ENCODE data around the gene GARIN5B. TPM values are rescaled to one million over a fixed set of nuclear protein-coding genes. Genes with fewer than 3 reads are reported as not detected.

GARIN5B gene
- total RNA-seq, 1 experiment from 2014 or later, result 0.13 TPM

- Histone ChIP-seq H3K4me2 (ENCODE audit: insufficient read depth, insufficient read length, low read length) (no peak overlapping the region), H4K8ac (replicated peaks; ENCODE audit: insufficient read length, low read depth, low read length) (no peak overlapping the region), H3K23me2 (ENCODE audit: insufficient read length, low read depth, low read length, poor library complexity, severe bottlenecking) (no peaks in the 10 kb centered on the region), H3K9me3 (ENCODE audit: control insufficient read depth, low read depth, low read length) (no peaks in the 10 kb centered on the region), H3T11ph (ENCODE audit: low read length) (no peak overlapping the region), H3K14ac (ENCODE audit: insufficient read depth, low read length) (no peak overlapping the region), H3K27me3 (ENCODE audit: insufficient read depth, low read length) (no peaks in the 10 kb centered on the region), H2BK15ac (ENCODE audit: low read depth, low read length) (no peak overlapping the region), H2BK120ac (ENCODE audit: low read depth, low read length, poor library complexity, severe bottlenecking) (no peak overlapping the region), H3K56ac (ENCODE audit: insufficient read length, low read depth, low read length) (no peak overlapping the region), H3K27ac (ENCODE audit: insufficient read length, low read depth, low read length) (no peak overlapping the region), H3K23ac (ENCODE audit: insufficient read length, low read depth, low read length) (no peak overlapping the region), H2BK12ac (ENCODE audit: insufficient read length, low read depth, low read length) (no peak overlapping the region), H3K4me1 (ENCODE audit: insufficient read depth, low read length) (peaks cover 3% of the 10 kb centered on the region; the same call in 1 of the 2 replicates), H3K79me1 (ENCODE audit: insufficient read depth, low read depth, low read length, poor library complexity, severe bottlenecking) (no peaks in the 10 kb centered on the region), H2AK5ac (ENCODE audit: insufficient read length, low read length) (no peak overlapping the region), H4K91ac (ENCODE audit: insufficient read length, low read depth, low read length) (no peak overlapping the region), H4K20me1 (ENCODE audit: control insufficient read depth, insufficient read depth, insufficient read length) (no peaks in the 10 kb centered on the region), H2BK5ac (ENCODE audit: insufficient read length, low read length) (no peak overlapping the region), H4K5ac (ENCODE audit: insufficient read length, low read depth, low read length) (no peak overlapping the region), H3K79me2 (ENCODE audit: insufficient read depth, low read length) (no peaks in the 10 kb centered on the region), H3K4ac (ENCODE audit: low read depth, low read length) (no peak overlapping the region), H2BK20ac (ENCODE audit: low read depth, low read length, poor library complexity, severe bottlenecking) (no peak overlapping the region), H3K9ac (ENCODE audit: extremely low read depth, insufficient read length, low read length) (no peak overlapping the region), H2AFZ (ENCODE audit: low read length) (no peak overlapping the region), H3K18ac (ENCODE audit: insufficient read length, low read depth, low read length) (no peak overlapping the region)
- TF ChIP-seq, protein P1, sequence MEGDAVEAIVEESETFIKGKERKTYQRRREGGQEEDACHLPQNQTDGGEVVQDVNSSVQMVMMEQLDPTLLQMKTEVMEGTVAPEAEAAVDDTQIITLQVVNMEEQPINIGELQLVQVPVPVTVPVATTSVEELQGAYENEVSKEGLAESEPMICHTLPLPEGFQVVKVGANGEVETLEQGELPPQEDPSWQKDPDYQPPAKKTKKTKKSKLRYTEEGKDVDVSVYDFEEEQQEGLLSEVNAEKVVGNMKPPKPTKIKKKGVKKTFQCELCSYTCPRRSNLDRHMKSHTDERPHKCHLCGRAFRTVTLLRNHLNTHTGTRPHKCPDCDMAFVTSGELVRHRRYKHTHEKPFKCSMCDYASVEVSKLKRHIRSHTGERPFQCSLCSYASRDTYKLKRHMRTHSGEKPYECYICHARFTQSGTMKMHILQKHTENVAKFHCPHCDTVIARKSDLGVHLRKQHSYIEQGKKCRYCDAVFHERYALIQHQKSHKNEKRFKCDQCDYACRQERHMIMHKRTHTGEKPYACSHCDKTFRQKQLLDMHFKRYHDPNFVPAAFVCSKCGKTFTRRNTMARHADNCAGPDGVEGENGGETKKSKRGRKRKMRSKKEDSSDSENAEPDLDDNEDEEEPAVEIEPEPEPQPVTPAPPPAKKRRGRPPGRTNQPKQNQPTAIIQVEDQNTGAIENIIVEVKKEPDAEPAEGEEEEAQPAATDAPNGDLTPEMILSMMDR (conservative IDR thresholded peaks at IDR 0.05), result no peak
- Mint-ChIP-seq H3K4me1 (peaks cover 2 to 12% of the 10 kb centered on the region in 2 experiments; a peak in 3 of 4 replicates), H3K4me3 (no peak overlapping the region), H3K36me3 (ENCODE audit: insufficient read depth in 1 of 3, low read depth in 3 of 3) (peaks cover 39 to 59% (median 56%) of the 10 kb centered on the region in 3 experiments; a peak in 6 of 7 replicates), H3K27ac (no peak overlapping the region), H3K27me3 (ENCODE audit: low read depth) (no peaks in the 10 kb centered on the region), H3K9me3 (no peaks in the 10 kb centered on the region)
- WGBS (ENCODE audit: extremely low coverage, insufficient read length, low lambda C conversion rate), result no CpG with 5 or more reads among the region's 11 CpGs
- DNase-seq, result no peak
Observed at GRCh38 chr19:55308281-55308680, 54.8 kb downstream of the GARIN5B start.
